ENCODE data around the gene ADAMTS6.
"Not testable (repeated sequence)": the region's sequence is repeated elsewhere in the genome, so short reads cannot be mapped to it uniquely, and the experiment has no call there.

The ADAMTS6 gene, protein sequence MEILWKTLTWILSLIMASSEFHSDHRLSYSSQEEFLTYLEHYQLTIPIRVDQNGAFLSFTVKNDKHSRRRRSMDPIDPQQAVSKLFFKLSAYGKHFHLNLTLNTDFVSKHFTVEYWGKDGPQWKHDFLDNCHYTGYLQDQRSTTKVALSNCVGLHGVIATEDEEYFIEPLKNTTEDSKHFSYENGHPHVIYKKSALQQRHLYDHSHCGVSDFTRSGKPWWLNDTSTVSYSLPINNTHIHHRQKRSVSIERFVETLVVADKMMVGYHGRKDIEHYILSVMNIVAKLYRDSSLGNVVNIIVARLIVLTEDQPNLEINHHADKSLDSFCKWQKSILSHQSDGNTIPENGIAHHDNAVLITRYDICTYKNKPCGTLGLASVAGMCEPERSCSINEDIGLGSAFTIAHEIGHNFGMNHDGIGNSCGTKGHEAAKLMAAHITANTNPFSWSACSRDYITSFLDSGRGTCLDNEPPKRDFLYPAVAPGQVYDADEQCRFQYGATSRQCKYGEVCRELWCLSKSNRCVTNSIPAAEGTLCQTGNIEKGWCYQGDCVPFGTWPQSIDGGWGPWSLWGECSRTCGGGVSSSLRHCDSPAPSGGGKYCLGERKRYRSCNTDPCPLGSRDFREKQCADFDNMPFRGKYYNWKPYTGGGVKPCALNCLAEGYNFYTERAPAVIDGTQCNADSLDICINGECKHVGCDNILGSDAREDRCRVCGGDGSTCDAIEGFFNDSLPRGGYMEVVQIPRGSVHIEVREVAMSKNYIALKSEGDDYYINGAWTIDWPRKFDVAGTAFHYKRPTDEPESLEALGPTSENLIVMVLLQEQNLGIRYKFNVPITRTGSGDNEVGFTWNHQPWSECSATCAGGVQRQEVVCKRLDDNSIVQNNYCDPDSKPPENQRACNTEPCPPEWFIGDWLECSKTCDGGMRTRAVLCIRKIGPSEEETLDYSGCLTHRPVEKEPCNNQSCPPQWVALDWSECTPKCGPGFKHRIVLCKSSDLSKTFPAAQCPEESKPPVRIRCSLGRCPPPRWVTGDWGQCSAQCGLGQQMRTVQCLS (N-terminal part only)

DNA sequence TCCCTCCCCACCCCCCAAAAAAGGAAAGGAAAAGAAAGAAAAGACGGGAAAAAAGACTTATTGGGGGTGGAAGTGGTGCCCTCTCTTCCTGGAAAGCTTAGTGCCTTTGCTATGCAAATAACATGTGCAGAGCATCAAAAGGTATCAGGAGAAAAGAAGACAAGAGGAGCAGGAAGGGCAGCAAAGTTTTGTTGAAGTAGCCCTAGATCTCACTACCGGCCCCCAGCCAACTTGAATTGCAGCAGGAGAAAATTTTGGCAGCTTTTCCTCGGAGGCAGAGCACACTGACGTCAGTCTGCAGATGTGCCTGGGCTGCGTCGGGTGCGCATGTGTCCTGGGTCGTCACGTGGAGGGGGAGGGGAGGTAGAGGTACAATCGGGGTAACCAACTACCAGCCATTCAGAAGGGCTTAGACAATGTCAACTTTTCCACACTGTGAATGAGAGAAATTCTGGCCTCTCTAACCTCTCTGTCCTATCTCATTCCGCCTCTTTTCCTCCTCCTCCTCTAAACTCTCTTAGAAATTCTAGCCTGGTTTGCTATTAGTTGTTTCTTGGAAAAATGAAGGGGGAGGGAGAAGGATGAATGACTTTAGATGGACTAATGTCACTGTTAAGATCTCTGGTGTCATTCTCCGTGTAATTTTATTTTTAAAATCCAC lies at the start of gene ADAMTS6:
ADAMTS6 (minus strand) TSS at position 286 of the 661 bp plus-strand sequence. CDS start 8,247 bp downstream, outside the sequence.
- peak; percentile 90 for DNase-seq

DNA sequence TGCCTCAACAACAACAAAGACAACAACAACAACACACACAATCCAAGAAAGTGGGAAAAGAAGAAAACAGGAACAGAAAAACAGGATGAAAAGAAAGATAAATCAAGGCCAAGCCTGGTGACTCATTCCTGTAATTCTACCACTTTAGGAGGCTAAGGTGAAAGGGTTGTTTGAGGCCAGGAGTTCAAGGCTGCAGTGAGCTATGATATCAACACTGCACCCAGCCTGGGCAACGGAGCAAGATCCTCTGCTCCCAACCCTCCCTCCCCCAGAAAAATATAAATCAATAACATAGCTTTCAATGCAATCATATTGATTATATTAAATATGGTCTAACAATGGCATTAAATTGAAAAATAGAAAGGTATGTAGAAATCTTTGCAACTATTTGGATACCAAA lies 49.2 kb upstream of the ADAMTS6 start:
- no peak for DNase-seq

DNA sequence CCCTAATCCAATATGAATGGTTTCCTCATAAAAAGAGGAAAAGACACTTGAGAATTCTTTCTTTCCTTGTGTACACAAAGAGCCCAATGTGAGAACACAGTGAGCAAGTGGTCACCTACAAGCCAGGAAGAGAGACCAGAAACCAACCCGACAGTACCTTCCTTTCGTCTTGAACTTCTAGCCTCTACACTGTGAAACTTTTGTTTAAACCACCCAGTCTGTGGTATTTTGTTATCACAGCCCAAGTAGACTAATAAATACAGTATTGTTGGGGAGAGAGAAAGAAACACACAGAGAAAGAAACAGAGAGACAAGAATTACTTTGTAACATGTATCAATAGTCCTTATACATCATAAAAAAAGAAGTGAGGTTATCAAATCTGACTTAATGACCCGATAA lies 44.0 kb upstream of the ADAMTS6 start:
- no peak for DNase-seq

DNA sequence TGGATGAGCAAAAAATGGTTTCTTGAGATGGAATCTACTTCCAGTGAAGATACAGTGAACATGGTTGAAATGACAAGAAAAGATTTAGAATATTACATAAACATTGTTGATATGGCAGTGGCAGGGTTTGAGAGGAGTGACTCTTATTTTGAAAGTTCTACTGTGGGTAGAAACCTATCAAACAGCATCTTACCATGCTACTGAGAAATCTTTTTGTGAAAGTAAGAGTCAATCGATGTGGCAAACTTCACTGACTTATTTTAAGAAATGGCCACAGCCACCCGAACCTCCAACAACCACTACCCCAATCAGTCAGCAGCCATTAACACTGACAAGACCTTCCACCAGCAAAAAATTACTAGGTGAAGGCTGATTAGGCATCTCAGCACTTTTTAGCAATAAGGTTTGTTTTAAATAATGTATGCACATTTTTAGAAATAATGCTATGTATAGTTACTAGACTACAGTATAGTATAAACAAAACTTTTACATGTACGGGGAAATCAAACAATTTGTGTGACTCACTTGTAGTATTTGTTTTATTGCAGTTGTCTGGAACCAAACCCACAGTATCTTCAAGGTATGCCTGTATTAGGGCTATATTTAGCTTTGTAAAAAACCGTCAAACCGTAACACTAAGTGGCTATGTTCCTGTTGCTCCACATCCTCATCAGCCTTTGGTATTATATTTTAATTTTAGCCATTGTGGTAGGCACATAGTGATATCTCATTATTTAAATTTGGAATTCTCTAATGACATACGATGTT lies 30.6 kb upstream of the ADAMTS6 start:
- no peak for DNase-seq

DNA sequence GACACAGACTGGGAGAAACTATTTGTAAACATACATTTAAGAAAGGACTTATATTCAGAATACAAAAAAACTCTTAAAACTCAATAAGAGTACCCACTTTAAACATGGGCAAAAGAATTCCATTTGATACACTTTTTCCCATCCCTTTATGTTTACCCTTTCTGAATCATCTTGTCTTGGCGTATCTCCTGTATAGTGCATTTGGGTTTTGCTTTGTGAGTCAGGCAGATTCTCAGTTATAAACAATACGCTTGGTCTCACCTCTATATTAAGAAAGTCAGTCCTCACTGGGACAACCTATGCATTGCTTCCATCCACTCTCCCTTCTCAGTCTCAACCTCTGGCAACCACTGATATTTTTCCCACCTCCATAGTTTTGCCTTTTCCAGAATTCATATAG lies 27.3 kb upstream of the ADAMTS6 start:
- DNase-seq = no peak

DNA sequence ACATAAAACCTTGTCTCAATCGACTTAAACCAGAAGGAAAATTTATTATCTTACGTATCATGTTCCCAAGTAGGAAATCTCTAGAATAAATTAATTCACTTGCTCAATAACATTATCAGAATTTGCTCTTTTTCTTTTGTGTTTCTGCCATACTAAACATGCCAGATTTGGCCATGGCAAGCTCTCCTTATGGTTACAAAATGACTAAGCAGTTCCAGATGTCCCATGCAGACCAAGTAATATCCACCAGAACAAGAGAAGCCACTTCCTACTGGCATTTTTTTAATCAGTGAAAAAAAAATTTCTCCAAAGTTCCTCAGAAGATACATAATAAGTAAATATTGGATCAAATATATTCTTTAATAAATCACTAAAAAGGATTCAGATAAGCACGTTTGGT lies 25.2 kb upstream of the ADAMTS6 start:
- DNase-seq = no peak

DNA sequence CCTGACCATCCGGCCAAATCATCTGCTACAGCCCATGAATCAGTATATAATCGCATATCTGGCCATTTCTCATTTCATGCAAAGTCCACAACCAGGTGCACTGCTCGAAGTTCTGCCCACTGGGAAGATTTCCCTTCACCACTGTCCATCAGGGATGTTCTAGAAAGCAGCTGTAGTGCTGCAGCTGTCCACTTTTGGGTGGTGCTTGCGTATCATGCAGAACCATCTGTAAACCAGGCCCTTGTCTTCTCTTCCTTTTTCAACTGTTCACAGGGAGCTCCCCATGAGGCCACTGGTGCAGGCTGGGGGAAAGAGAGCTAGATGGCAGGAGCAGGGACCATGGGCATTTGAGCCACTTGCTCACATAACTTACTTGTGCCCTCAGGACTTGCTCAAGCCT lies 7.4 kb upstream of the ADAMTS6 start:
- no peak for DNase-seq

DNA sequence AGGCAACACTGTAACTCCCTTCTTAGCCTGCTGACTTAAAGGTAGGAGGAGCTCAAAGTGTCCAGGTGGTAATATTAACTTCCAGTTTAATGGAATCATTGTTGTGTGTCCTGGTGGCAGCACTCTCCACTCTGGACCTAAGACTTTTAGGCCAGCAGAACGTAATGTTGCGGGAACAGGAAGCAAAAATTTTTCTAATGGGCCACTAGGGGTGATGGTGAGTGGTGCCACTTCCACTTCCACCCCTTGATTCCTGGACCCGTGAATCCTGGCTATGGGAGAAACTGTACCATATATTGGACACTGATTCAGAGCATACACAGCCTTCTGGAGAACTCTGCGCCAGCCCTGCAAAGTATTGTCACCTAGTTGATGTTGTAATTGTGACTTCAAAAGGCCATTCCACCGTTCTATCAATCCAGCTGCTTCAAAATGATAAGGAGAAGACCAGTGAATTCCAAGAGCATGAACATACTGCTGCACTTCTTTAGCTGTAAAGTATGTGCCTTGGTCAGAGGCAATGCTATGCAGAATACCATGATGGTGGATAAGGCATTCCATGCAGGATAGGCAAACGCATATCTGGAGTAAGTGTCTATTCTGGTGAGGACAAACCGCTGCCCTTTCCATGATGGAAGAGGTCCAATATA lies 6.4 kb upstream of the ADAMTS6 start:
- not testable (repeated sequence) for DNase-seq

DNA sequence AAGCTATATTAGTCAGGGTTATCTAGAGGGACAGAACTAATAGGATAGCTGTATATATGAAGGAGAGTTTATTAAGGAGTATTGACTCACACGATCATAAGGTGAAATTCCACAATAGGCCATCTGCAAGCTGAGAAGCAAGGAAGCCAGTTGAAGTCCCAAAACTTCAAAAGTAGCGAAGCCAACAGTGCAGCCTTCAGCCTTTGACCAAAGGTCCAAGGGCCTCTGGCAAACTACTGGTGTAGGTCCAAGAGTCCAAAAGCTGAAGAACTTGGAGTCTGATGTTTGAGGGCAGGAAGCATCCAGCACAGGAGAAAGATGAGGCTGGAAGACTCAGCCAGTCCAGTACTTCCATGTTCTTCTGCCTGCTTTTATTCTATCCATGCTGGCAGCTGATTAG lies 5.1 kb upstream of the ADAMTS6 start:
- not testable (repeated sequence) for DNase-seq

DNA sequence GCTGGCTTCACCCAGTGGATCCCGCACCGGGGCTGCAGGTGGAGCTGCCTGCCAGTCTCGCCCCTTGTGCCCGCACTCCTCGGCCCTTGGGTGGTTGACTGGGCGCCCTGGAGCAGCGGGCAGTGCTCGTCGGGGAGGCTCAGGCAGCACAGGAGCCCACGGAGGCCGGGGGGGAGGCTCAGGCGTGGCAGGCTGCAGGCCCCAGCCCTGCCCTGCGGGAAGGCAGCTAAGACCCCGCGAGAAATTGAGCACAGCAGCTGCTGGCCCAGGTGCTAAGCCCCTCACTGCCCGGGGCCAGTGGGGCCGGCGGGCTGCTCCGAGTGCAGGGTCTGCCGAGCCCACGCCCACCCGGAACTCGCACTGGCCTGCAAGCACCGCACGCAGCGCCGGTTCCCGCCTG lies 3.7 kb upstream of the ADAMTS6 start:
- DNase-seq = no peak

DNA sequence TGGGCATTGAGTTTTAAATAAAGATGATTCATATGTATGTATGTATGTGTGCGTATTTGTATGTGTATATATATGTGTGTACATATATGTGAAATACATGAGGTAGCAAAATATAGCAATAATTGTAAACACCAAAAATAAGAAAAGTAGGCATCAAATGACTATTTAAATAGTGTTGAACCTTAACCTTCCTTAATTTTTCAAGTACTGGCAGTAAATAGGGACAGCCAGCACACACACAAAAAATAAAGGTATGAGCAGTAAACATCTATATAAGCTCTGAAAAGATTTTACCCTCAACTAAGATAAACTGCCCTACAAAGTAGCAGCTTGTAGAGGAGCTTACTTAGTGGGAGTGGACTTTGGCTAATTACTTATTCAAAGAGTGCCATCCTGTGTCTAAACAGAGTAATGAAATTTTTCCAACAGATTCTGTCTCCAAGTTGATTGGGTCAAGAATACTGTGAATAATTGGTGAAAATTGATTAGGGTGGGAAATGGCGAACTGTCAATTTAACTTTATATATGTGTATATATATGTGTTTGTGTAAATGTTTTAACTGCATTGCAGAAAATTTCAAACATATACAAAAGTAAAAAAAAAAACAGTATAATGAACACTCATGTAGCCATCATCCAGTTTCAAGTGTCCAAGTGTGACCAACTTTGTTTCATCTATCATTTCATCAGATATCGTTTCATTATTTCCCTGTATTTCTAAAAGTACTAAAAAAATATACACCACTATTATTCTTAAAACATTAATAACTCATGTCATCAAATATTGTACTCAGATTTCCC lies 2.0 kb upstream of the ADAMTS6 start:
- DNase-seq = no peak

DNA sequence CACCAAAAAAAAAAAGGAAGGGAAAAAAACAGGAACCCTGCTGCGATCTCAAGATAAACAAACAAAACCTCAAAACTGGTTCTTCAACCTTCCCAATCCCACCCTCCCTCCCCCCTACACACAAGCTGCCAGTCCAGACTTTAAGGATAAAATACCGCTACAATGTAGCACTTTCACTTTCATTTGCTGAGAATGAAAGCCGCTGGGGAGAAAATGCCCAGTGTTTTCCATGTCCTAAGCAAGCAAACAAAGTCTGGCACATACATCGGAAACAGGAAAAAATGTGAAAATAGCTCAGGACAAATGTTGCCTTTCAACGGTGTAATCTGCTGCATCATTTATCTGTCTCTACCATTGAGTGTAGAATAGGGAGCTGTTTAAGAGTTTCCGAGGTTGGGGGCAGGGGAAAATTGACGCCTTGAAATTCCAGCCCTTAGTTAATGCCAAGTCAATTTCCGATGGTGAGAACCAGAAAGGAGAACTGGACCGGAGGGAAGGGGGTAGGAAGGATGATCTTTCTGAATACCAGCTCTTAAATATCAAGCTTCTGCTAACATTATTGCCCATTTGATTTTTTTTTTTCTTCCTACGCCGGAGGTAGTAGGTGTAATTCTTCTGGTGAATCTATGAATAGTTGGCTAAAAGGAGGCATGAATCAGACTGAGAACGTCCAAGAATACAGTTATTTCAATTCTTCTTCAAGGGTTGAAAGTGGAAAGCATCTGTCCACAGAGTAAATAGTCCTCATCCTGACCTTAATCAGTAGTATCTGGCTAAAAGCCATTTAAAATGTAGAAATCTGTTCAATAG lies 1.2 kb upstream of the ADAMTS6 start:
- peak; percentile 8 for DNase-seq

DNA sequence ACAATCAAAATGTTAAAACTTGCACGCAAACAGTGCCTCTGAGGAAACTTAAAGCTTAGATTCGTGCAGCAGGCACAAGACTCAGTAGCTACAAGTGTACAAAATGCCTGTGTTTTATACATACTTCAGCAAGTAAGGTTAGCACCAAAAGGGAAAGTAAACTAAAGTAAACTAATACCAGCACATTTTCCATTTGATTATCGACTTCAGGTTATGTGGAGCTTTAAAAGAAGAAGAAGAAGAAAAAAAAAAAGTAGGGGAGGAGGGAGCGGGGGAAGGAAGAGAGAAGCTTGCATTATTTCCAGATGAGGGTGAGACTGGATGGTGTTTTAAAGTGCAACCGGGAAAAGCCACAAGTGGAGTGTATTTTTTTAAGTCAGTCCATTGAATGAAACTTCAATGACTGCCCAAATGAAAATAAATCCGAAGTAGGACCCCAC lies 596 bp upstream of the ADAMTS6 start:
- DNase-seq = no peak

DNA sequence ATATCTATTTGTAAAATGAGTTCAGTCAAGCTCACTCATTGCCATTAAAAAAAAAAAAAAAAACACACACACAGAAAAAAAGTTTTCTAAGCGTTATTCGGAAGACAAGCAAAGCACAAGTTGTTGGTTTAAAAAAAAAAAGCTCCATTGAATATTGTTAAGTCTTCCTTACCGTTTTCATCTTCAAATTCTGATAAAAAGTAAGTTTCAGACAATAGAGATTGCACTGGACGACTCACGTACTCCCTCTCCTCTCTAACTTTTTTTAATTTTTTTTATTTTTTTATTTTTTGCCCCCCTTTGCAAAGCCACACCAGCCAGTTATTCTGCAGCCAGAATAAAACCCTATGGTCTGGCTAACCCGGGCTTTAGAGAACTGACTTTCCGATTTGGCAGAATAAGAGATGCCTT lies 544 bp downstream of the ADAMTS6 start:
- no peak for DNase-seq

DNA sequence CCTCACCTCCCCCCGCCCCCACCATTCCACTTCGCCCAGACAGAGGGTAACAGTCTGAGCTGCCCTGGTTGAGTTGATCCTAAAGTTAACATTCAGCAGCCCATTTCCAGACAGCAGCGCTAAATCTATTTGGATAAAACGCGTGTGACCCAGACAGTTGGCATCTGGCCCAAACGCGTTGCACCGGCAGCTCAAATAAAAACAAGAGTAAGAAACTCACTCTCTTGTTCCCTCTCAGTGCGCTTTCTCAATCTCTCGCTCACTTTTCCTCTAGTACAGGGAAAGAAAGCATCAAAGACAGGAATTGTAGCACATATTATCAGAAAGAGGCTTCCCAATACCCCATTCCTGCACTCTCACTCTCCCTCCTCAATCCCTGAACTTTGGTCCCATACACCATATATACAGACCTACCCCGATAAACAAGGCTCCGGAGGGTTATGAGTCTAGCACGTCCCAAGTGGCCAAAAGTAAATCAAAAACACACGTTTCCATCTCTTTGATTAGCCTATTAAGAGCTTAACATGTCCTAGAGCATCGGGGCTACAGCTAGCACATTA lies 1.3 kb downstream of the ADAMTS6 start:
- DNase-seq = peak; percentile 51

DNA sequence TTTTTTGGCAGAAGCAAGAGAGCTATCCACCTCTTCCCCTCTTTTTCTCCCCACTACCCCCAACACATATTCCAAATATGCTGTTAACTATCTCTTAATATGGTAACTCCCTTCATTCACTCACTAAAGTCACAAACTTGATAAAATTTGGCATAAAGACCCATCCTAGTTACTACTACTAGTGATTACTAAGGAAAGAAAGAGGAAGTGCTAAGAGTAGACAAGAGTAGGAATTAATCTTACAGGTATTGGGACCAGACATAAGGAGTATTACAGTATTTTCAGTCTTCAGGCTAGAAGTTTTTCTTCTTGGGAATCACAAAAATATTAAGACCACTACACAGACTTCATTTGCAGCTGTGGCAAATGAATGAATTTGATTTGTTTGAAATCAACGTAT lies 2.2 kb downstream of the ADAMTS6 start:
- no peak for DNase-seq

DNA sequence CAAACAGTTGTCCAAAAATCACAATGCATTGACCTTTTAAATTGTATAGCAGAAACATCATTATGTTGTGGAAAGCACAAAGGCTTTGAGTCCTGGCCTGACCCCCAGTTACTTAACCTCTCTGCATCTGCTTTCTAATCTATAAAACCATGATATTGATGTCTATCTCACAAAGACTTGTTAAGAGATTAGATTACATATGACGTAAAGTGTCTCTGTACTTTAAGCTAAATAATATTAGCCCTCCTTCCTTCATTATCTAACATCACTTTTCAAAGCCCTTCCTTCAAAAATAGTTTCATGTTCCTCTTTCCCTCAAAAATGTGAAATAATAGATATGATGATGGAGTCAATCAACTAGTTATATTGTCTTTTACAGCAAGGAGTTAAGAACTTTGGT lies 3.4 kb downstream of the ADAMTS6 start:
- no peak for DNase-seq

DNA sequence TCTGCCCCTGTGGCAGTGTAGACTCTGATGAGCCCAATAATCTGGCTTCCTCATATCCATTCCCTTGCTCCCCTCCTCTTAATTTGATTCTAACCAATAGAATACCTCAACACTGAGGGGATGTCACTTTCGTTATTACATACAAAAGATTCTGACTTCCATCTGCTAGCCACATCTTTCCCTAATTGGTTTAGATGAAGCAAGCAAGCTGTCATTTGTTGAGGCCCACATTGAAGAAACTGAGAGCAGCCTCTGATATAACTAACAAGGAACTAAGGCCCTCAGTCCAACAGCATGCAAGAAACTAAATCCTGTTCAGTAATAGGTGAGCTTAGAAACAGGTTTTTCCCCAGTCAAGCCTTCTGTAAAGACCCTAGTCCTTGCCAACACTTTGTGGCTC lies 5.8 kb downstream of the ADAMTS6 start:
- DNase-seq = no peak

DNA sequence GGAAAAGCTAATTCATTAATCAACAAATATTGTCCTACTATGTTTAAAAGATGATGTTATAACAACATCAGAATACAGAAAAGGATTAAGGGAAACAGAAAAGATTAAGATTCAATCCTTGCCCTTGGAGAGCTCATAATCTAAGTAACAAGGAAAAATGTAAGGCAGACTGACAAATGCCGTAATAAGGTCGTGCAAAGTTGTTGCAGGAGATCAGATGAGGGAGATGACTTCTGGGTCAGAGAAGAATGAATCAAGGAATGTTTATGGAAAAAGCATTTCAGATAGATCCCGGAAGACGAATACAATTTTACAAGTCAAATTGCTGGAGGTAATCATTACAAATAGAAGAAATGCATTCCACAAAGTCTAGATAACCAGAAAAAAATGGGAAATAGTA lies 6.4 kb downstream of the ADAMTS6 start:
- DNase-seq = no peak

Data from stimulated activated CD4-positive, alpha-beta T cell treated with anti-CD3 and anti-CD28 coated beads, Interleukin-15, amount 100 ng/mL, for 24 hours (primary cell).